Effector memory CD8-positive, alpha-beta T cell (primary cell): ENCODE results near the gene CDC42EP3.

ENCODE experiments used
- ATAC-seq: fragments of 150-1000 bp; cut with Tn5 transposase; replicated peaks from 2 replicates; pipeline ENCODE4 v1.10.0; 2021; ENCODE audit warnings: mild to moderate bottlenecking, moderate library complexity
- DNase-seq, 3 experiments: peaks; one replicate each; pipeline ENCODE4 v3.0.0; 2021
- H3K27ac Mint-ChIP-seq, 2 donors: one replicate each; pipeline ENCODE4 v1.8.0; 2022; ENCODE audit warnings: mild to moderate bottlenecking in 2 of 2, mixed read lengths in 2 of 2, moderate library complexity in 2 of 2
- H3K27me3 Mint-ChIP-seq, 2 donors: one replicate each; pipeline ENCODE4 v1.8.0; 2022; ENCODE audit warnings: mixed read lengths in 2 of 2
- H3K36me3 Mint-ChIP-seq: one replicate; pipeline ENCODE4 v1.8.0; 2022; ENCODE audit warnings: mild to moderate bottlenecking, moderate library complexity, mixed read lengths; ENCODE audit not compliant: insufficient read depth
- H3K4me1 Mint-ChIP-seq, 2 donors: one replicate each; pipeline ENCODE4 v1.8.0; 2022; ENCODE audit warnings: low read depth in 2 of 2, mixed read lengths in 2 of 2
- H3K4me3 Mint-ChIP-seq, 2 donors: one replicate each; pipeline ENCODE4 v1.8.0; 2022; ENCODE audit warnings: mild to moderate bottlenecking in 2 of 2, mixed read lengths in 2 of 2, moderate library complexity in 2 of 2
- H3K9me3 Mint-ChIP-seq, 2 donors: one replicate each; pipeline ENCODE4 v1.8.0; 2022; ENCODE audit warnings: mixed read lengths in 2 of 2
- total RNA-seq, 9 experiments: gene quantifications; one replicate each; lab custom pipeline; 2026; lab: John Stamatoyannopoulos, UW

Gene CDC42EP3
- 59.9 to 212 (median 93.0) reads per million in 9 experiments for total RNA-seq

GRCh38 chr2:37671009-37671815, at the start of gene CDC42EP3:
Gene CDC42EP3 (minus strand): TSS chr2:37671642. CDS start chr2:37646587, 25,055 bp downstream.
- no peaks in the 10 kb centered on the region for H3K27me3 Mint-ChIP-seq
- DNase-seq = peak; percentile 51 to 56 (median 53)
- H3K36me3 Mint-ChIP-seq = peaks cover 28% of the 10 kb centered on the region
- H3K27ac Mint-ChIP-seq = peak within 1 kb of the TSS; percentile 93 to 98
- peaks cover 40 to 66% of the 10 kb centered on the region in 2 donors for H3K4me1 Mint-ChIP-seq
- H3K4me3 Mint-ChIP-seq = peak within 1 kb of the TSS; percentile 98 to 100
- no peaks in the 10 kb centered on the region for H3K9me3 Mint-ChIP-seq
- peak; percentile 64 for ATAC-seq

- Mint-ChIP-seq H3K27me3 (peaks cover 0 to 6% of the 10 kb centered on the region in 2 donors), H3K27ac (no peak overlapping the region), H3K4me1 (peaks cover 0 to 5% of the 10 kb centered on the region in 2 donors), H3K36me3 (peaks cover 5% of the 10 kb centered on the region), H3K4me3 (no peak overlapping the region), H3K9me3 (peaks cover 0 to 2% of the 10 kb centered on the region in 2 donors)
- ATAC-seq (no peak), DNase-seq (no peak)
Observed at GRCh38 chr2:37721201-37721560, 49.7 kb upstream of the CDC42EP3 start.

GRCh38 chr2:37720533-37721200, 49.2 kb upstream of the CDC42EP3 start:
- Mint-ChIP-seq H3K36me3 (peaks cover 5% of the 10 kb centered on the region), H3K4me3 (no peak overlapping the region), H3K27me3 (peaks cover 0 to 6% of the 10 kb centered on the region in 2 donors), H3K9me3 (peaks cover 0 to 2% of the 10 kb centered on the region in 2 donors), H3K4me1 (peaks cover 0 to 5% of the 10 kb centered on the region in 2 donors), H3K27ac (no peak overlapping the region)
- DNase-seq = no peak
- ATAC-seq = no peak

GRCh38 chr2:37718515-37719161, 47.2 kb upstream of the CDC42EP3 start:
- ATAC-seq (no peak), DNase-seq (no peak)
- no peaks in the 10 kb centered on the region for H3K36me3 Mint-ChIP-seq
- H3K27ac Mint-ChIP-seq = no peak overlapping the region
- peaks cover 0 to 6% of the 10 kb centered on the region in 2 donors for H3K27me3 Mint-ChIP-seq
- H3K4me1 Mint-ChIP-seq = peaks cover 3 to 5% of the 10 kb centered on the region in 2 donors
- H3K9me3 Mint-ChIP-seq = peaks cover 0 to 2% of the 10 kb centered on the region in 2 donors
- no peak overlapping the region for H3K4me3 Mint-ChIP-seq

GRCh38 chr2:37713258-37713700, 41.8 kb upstream of the CDC42EP3 start:
- no peaks in the 10 kb centered on the region for H3K27me3 Mint-ChIP-seq
- H3K4me3 Mint-ChIP-seq = peak overlapping the region; percentile 23 to 37
- H3K9me3 Mint-ChIP-seq = peaks cover 0 to 2% of the 10 kb centered on the region in 2 donors
- ATAC-seq = no peak
- H3K36me3 Mint-ChIP-seq = no peaks in the 10 kb centered on the region
- peaks cover 21 to 27% of the 10 kb centered on the region in 2 donors for H3K4me1 Mint-ChIP-seq
- H3K27ac Mint-ChIP-seq = peak overlapping the region; percentile 19 to 63
- DNase-seq = no peak

GRCh38 chr2:37711831-37712230, 40.4 kb upstream of the CDC42EP3 start:
- H3K9me3 Mint-ChIP-seq = peaks cover 0 to 2% of the 10 kb centered on the region in 2 donors
- ATAC-seq = no peak
- peak overlapping the region; percentile 20 to 79 for H3K27ac Mint-ChIP-seq
- H3K4me3 Mint-ChIP-seq = peak overlapping the region; percentile 41 to 53
- no peaks in the 10 kb centered on the region for H3K36me3 Mint-ChIP-seq
- peaks cover 27 to 30% of the 10 kb centered on the region in 2 donors for H3K4me1 Mint-ChIP-seq
- H3K27me3 Mint-ChIP-seq = no peaks in the 10 kb centered on the region
- DNase-seq = no peak

GRCh38 chr2:37711308-37711731, 39.9 kb upstream of the CDC42EP3 start:
- DNase-seq (peak; percentile 17 to 40 (median 22)), ATAC-seq (peak; percentile 99)
- Mint-ChIP-seq H3K27me3 (no peaks in the 10 kb centered on the region), H3K4me1 (peaks cover 30 to 33% of the 10 kb centered on the region in 2 donors), H3K4me3 (peak overlapping the region; percentile 41 to 53), H3K36me3 (no peaks in the 10 kb centered on the region), H3K27ac (peak overlapping the region; percentile 20 to 79), H3K9me3 (peaks cover 0 to under 1% of the 10 kb centered on the region in 2 donors)

GRCh38 chr2:37709111-37709510, 37.7 kb upstream of the CDC42EP3 start:
- Mint-ChIP-seq H3K4me3 (no peak overlapping the region), H3K27me3 (no peaks in the 10 kb centered on the region), H3K36me3 (no peaks in the 10 kb centered on the region), H3K9me3 (no peaks in the 10 kb centered on the region), H3K27ac (peak overlapping the region in 1 of 2 donors; percentile 36), H3K4me1 (peaks cover 33 to 39% of the 10 kb centered on the region in 2 donors)
- ATAC-seq = no peak
- no peak for DNase-seq

GRCh38 chr2:37708146-37708545, 36.7 kb upstream of the CDC42EP3 start:
- peaks cover 30 to 32% of the 10 kb centered on the region in 2 donors for H3K4me1 Mint-ChIP-seq

GRCh38 chr2:37707393-37707792, 36.0 kb upstream of the CDC42EP3 start:
- Mint-ChIP-seq H3K27ac (no peak overlapping the region), H3K27me3 (no peaks in the 10 kb centered on the region), H3K9me3 (no peaks in the 10 kb centered on the region), H3K4me1 (peaks cover 27 to 30% of the 10 kb centered on the region in 2 donors), H3K4me3 (no peak overlapping the region), H3K36me3 (no peaks in the 10 kb centered on the region)
- ATAC-seq (no peak), DNase-seq (no peak)

More at GRCh38 chr2:37708146-37708545, 36.7 kb upstream of the CDC42EP3 start:
- H3K4me3 Mint-ChIP-seq = no peak overlapping the region
- H3K27ac Mint-ChIP-seq = peak overlapping the region in 1 of 2 donors; percentile 36
- no peaks in the 10 kb centered on the region for H3K27me3 Mint-ChIP-seq
- DNase-seq = no peak
- no peaks in the 10 kb centered on the region for H3K36me3 Mint-ChIP-seq
- ATAC-seq = no peak
- no peaks in the 10 kb centered on the region for H3K9me3 Mint-ChIP-seq

GRCh38 chr2:37706334-37707183, 35.1 kb upstream of the CDC42EP3 start:
- H3K36me3 Mint-ChIP-seq = no peaks in the 10 kb centered on the region
- peaks cover 22 to 24% of the 10 kb centered on the region in 2 donors for H3K4me1 Mint-ChIP-seq
- no peaks in the 10 kb centered on the region for H3K9me3 Mint-ChIP-seq
- no peak overlapping the region for H3K4me3 Mint-ChIP-seq
- no peaks in the 10 kb centered on the region for H3K27me3 Mint-ChIP-seq
- DNase-seq (no peak), ATAC-seq (no peak)
- H3K27ac Mint-ChIP-seq = no peak overlapping the region

GRCh38 chr2:37705191-37705590, 33.7 kb upstream of the CDC42EP3 start:
- Mint-ChIP-seq H3K4me3 (no peak overlapping the region), H3K9me3 (no peaks in the 10 kb centered on the region), H3K27ac (no peak overlapping the region), H3K4me1 (peaks cover 11 to 14% of the 10 kb centered on the region in 2 donors), H3K36me3 (no peaks in the 10 kb centered on the region), H3K27me3 (no peaks in the 10 kb centered on the region)
- ATAC-seq = no peak
- DNase-seq = no peak
